Astrocyte of the spinal cord (primary cell): ENCODE results near the gene HOXD13.

Source experiments
- DNase-seq: peaks from one replicate; pipeline ENCODE4 v3.0.0; 2011; ENCODE audit warnings: low read depth, low spot score
- H3K4me3 ChIP-seq: 2 replicates; pipeline ENCODE4 v1.5.1; 2011; ENCODE audit warnings: low read depth, mild to moderate bottlenecking, low read length, moderate library complexity
- CTCF ChIP-seq: IDR thresholded peaks from 2 replicates; pipeline ENCODE4 v1.5.1; 2012; ENCODE audit warnings: low read depth, mild to moderate bottlenecking, low read length, inconsistent platforms
- in situ Hi-C: cut with HindIII; loops from 2 replicates; pipeline ENCODE4 v1.10.0; 2017; ENCODE audit warnings: low sequenced_read_pairs

The HOXD13 gene

GRCh38 chr2:176076796-176077195, 15.7 kb upstream of the HOXD13 start:
- TF ChIP-seq CTCF, result no peak
- in situ Hi-C loops, result no loop called here
- H3K4me3 ChIP-seq, result no peak overlapping the region
- DNase-seq, result no peak

- in situ Hi-C loops, result no loop called here
- no peak for TF ChIP-seq CTCF
- no peak overlapping the region for H3K4me3 ChIP-seq
- DNase-seq, result no peak
These were observed 13.8 kb upstream of the HOXD13 start for GRCh38 chr2:176078541-176079284.

- no peak for TF ChIP-seq CTCF
- H3K4me3 ChIP-seq, result no peak overlapping the region
- DNase-seq, result no peak
- in situ Hi-C loops, result no loop called here
These were observed 13.2 kb upstream of the HOXD13 start for GRCh38 chr2:176079285-176079830.

- in situ Hi-C loops, result no loop called here
- peak; percentile 55 for TF ChIP-seq CTCF
- DNase-seq, result no peak
- no peak overlapping the region for H3K4me3 ChIP-seq
These were observed 12.5 kb upstream of the HOXD13 start for GRCh38 chr2:176079831-176080539.

- no peak overlapping the region for H3K4me3 ChIP-seq
- in situ Hi-C loops, result no loop called here
- DNase-seq, result no peak
- TF ChIP-seq CTCF, result no peak
These were observed 11.8 kb upstream of the HOXD13 start for GRCh38 chr2:176080540-176081375.

GRCh38 chr2:176081376-176081836, 11.1 kb upstream of the HOXD13 start:
- H3K4me3 ChIP-seq, result no peak overlapping the region
- DNase-seq, result peak; percentile 23
- in situ Hi-C loops, result no loop called here
- no peak for TF ChIP-seq CTCF
